HG03575 (cell line): ENCODE data around the gene KRTAP4-6.
"Not testable (repeated sequence)": the region's sequence is repeated elsewhere in the genome, so short reads cannot be mapped to it uniquely, and the experiment has no call there.

Experiments used
- ATAC-seq: cut with Tn5 transposase; IDR thresholded peaks from one replicate; pipeline ENCODE4 v1.9.1; 2021; ENCODE audit not compliant: unreplicated experiment, insufficient number of reproducible peaks, low FRiP score; ENCODE audit errors: extremely low read depth

KRTAP4-6 gene

DNA sequence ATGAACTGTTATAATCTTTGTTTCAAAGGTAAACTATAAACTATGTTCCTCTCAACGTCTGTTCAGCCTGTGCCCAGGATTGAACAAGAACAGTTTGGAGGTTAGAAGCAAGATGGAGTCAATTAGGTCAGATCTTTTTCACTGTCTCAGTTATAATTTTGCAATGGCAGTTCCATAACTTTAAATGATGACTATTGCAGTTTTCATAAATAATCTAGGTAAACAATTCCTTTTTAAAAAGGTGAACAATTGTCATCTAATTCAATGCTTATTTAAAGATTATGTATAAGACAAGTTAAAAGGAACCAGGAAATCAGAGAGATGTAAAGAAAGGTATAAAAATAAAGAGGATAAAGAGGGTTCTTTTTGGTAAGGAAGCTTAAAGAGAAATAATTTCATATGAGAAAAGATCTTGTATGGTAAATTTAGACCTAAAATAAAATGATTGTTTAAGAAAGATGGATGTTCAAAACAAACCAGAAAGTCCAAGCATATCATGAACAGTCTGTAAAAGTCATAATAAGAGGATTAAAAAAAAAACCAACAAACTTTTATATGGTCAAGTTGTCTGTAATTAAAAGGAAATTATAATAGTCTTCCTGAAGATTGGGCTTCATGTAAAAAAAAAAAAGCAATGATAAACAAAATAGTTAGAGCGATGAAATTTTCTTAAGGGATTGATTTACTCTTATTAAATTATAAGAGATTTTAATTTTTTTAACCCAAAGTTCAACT, 29.0 kb downstream of the KRTAP4-6 start:
- ATAC-seq, result no peak

- not testable (repeated sequence) for ATAC-seq
These were observed 31.5 kb downstream of the KRTAP4-6 start for GRCh38 chr17:41108728-41109386.

GRCh38 chr17:41107941-41108450, 32.3 kb downstream of the KRTAP4-6 start:
- no peak for ATAC-seq

GRCh38 chr17:41105347-41105746, 35.0 kb downstream of the KRTAP4-6 start, which contains the start of gene KRTAP4-9:
TSS of gene KRTAP4-9 (plus strand) at chr17:41105389. CDS start at chr17:41105389, 0 bp downstream.
- ATAC-seq, result not testable (repeated sequence)

- ATAC-seq, result not testable (repeated sequence)
These were observed 35.8 kb downstream of the KRTAP4-6 start for GRCh38 chr17:41104386-41105038.

GRCh38 chr17:41103896-41104295, 36.4 kb downstream of the KRTAP4-6 start:
- ATAC-seq, result no peak

DNA sequence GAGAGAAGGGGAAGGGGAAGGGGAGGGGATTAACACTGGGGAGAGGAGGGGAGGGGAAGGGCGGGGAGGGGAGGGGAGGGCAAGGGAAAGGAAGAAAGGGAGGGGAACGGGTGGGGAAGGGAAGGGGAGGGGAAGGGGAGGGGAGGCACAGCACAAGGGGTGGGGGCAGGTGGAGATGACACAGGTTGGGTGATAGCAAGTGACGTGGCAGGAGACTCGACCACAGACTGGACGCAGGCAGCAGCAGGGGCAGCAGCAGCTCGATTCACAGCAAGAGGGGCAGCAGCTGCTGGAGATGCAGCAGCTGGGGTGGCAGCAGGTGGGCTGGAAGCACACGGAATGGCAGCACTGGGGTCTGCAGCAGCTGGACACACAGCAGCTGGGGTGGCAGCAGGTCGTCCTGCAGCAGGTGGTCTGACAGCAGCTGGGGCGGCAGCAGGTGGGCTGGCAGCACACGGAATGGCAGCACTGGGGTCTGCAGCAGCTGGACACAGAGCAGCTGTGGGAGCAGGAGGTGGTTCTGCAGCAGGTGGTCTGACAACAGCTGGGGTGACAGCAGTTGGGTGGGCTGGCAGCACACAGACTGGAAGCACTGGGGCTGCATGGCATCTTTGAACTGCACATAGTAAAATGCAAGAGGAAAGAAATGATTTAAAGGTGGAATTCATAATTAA, 38.6 kb downstream of the KRTAP4-6 start, which contains the start of gene KRTAP4-16:
Gene KRTAP4-16 (minus strand): TSS at position 624 of the 674 bp plus-strand sequence. CDS start 0 bp downstream, at position 624.
- no peak for ATAC-seq

- not testable (repeated sequence) for ATAC-seq
These were observed 40.5 kb downstream of the KRTAP4-6 start for GRCh38 chr17:41099682-41100480.

DNA sequence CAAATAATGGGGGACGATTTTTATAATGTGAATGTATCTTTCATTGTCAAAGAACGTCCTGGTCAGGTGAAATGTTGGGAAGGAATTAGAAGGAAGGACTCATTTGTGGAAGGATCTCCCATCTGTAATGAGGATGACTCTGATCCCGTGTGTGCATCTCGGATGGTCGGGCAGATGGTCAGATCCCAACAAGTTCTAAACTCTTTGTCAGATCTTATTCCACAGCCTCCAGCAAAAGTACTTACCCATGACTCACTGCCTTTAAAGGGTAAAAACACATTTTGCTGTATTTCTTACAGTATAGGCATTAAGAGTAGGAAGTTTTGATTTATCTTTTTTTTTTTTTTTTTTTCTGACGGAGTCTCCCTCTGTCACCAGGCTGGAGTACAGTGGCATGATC, 41.9 kb downstream of the KRTAP4-6 start:
- no peak for ATAC-seq

DNA sequence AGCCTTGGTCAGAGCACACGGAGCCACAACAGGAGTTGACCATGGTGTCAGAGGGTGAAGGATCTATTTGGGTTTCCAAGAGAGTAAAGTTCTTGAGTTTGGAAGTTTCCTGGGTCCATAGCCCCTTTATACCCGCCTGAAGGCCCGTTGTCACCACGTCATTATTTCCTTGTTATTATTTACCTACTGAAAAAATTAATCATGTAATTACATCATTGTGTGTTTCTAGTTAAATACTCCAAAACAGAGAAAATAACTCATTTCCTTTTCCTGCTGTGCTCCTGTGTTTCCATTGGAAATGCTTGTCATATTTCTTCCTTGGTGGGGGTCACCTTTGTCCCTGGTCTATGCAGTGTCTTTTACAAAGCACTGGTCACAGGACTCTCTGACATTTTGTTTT, 42.3 kb downstream of the KRTAP4-6 start, which contains the start of gene KRTAP4-8:
Gene KRTAP4-8 (minus strand): TSS at position 101 of the 400 bp plus-strand sequence. CDS start 58 bp downstream, at position 43.
- no peak for ATAC-seq

DNA sequence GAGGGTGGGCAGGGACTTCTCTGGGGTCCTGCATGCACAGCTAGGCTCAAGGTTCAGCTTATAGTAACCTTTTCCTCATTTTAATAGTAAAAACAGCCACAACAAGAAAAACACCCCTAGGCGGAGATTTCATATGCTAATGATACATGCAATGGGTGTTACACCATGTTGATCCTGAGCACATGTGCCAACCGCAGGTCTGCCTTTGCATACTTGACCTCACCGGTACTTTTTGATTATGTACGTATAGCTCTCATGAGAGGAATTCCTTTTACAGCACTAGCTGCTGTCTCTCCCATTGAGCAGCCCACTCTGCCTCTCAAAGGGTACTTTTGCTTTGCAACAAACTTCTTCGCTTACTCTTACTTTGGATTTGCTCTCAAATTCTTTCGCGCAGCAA, 44.3 kb downstream of the KRTAP4-6 start:
- no peak for ATAC-seq
